WTC11 (cell line): Measurements from ENCODE around the gene SLC7A6OS. TPM values are rescaled to one million over a fixed set of nuclear protein-coding genes. Genes with fewer than 3 reads are reported as not detected.

Source experiments
- ATAC-seq: fragments of 200-7000 bp; cut with Tn5 transposase; 2 replicates; pipeline ENCODE4 v1.10.0; 2021; ENCODE audit warnings: mild to moderate bottlenecking, moderate library complexity
- CTCF ChIA-PET: fragments of 300-600 bp; sonication (Branson Sonifier 250); formaldehyde crosslinking; loops from one replicate; lab custom pipeline; 2021; ENCODE audit warnings: antibody characterized with exemption; lab: Charles Lee
- POLR2A ChIA-PET: fragments of 350-600 bp; sonication (Branson Sonifier 250); formaldehyde crosslinking; loops from one replicate; lab custom pipeline; 2021; ENCODE audit warnings: antibody characterized with exemption; lab: Charles Lee
- DNase-seq: peaks from one replicate; pipeline ENCODE4 v3.0.0; 2021; ENCODE audit warnings: low spot score
- H3K27ac Mint-ChIP-seq: 2 replicates; pipeline ENCODE4 v1.8.0; 2021; ENCODE audit warnings: mixed read lengths
- H3K27me3 Mint-ChIP-seq: 2 replicates; pipeline ENCODE4 v1.8.0; 2021; ENCODE audit warnings: low read depth, mild to moderate bottlenecking, moderate library complexity, mixed read lengths
- H3K36me3 Mint-ChIP-seq: 2 replicates; pipeline ENCODE4 v1.8.0; 2021; ENCODE audit warnings: mixed read lengths
- H3K4me1 Mint-ChIP-seq: 2 replicates; pipeline ENCODE4 v1.8.0; 2022; ENCODE audit warnings: mixed read lengths
- H3K4me3 Mint-ChIP-seq: 2 replicates; pipeline ENCODE4 v1.8.0; 2021; ENCODE audit warnings: mild to moderate bottlenecking, moderate library complexity, mixed read lengths
- H3K9me3 Mint-ChIP-seq: 2 replicates; pipeline ENCODE4 v1.8.0; 2021; ENCODE audit warnings: mixed read lengths
- CBFB ChIP-seq: sonication (generic); formaldehyde crosslinking; IDR thresholded peaks from 2 replicates; pipeline ENCODE4 v1.8.1; 2022; ENCODE audit warnings: mild to moderate bottlenecking, low read depth, missing genetic modification reagents
- FOXJ3 ChIP-seq: sonication (generic); formaldehyde crosslinking; IDR thresholded peaks from 2 replicates; pipeline ENCODE4 v1.9.0; 2021; ENCODE audit warnings: missing genetic modification reagents, mild to moderate bottlenecking, borderline replicate concordance
- FOXK1 ChIP-seq: sonication (generic); formaldehyde crosslinking; IDR thresholded peaks from 2 replicates; pipeline ENCODE4 v1.8.0; 2022; ENCODE audit warnings: mild to moderate bottlenecking, moderate library complexity, missing genetic modification reagents
- GABPB1 ChIP-seq: sonication (generic); formaldehyde crosslinking; IDR thresholded peaks from 2 replicates; pipeline ENCODE4 v1.8.1; 2023; ENCODE audit warnings: mild to moderate bottlenecking, missing genetic modification reagents
- NFE2L1 ChIP-seq: sonication (generic); formaldehyde crosslinking; IDR thresholded peaks from 2 replicates; pipeline ENCODE4 v1.8.1; 2023; ENCODE audit warnings: missing genetic modification reagents
- OVOL2 ChIP-seq: fragments of 250-450 bp; sonication (Bioruptor Pico); IDR thresholded peaks from 2 replicates; pipeline ENCODE4 v1.9.0; 2021; ENCODE audit warnings: mild to moderate bottlenecking, borderline replicate concordance
- RORB ChIP-seq: fragments of 250-450 bp; sonication (Bioruptor Pico); IDR thresholded peaks from 2 replicates; pipeline ENCODE4 v1.9.0; 2021; ENCODE audit warnings: mild to moderate bottlenecking
- SP1 ChIP-seq: sonication (generic); formaldehyde crosslinking; conservative IDR thresholded peaks from 2 replicates; pipeline ENCODE4 v1.8.1; 2022; ENCODE audit warnings: missing genetic modification reagents
- TCF7 ChIP-seq: sonication (generic); formaldehyde crosslinking; IDR thresholded peaks from 2 replicates; pipeline ENCODE4 v1.8.0; 2022; ENCODE audit warnings: mild to moderate bottlenecking, low read depth, missing genetic modification reagents, moderate library complexity
- TEAD4 ChIP-seq: sonication (generic); formaldehyde crosslinking; IDR thresholded peaks from 2 replicates; pipeline ENCODE4 v1.8.0; 2022; ENCODE audit warnings: mild to moderate bottlenecking, missing genetic modification reagents
- ZNF416 ChIP-seq: fragments of 250-450 bp; sonication (Bioruptor Pico); IDR thresholded peaks from 2 replicates; pipeline ENCODE4 v1.9.0; 2021; ENCODE audit warnings: mild to moderate bottlenecking, inconsistent platforms
- total RNA-seq: library from RNA; stranded (reverse); gene quantifications from 3 replicates; pipeline ENCODE4 v1.2.3, GENCODE V29; 2021
- TF ChIP-seq, protein P1 (sequence below): sonication (generic); formaldehyde crosslinking; conservative IDR thresholded peaks from 2 replicates; pipeline ENCODE4 v1.8.1; 2023; ENCODE audit warnings: mild to moderate bottlenecking, low read depth, missing genetic modification reagents, moderate library complexity
- TF ChIP-seq, protein P2 (sequence below): sonication (generic); formaldehyde crosslinking; IDR thresholded peaks from 2 replicates; pipeline ENCODE4 v1.8.0; 2022; ENCODE audit warnings: missing genetic modification reagents
- TF ChIP-seq, protein P3 (sequence below): fragments of 250-450 bp; sonication (Bioruptor Pico); IDR thresholded peaks from 2 replicates; pipeline ENCODE4 v1.8.0; 2021; ENCODE audit warnings: mild to moderate bottlenecking
- TF ChIP-seq, protein P4 (sequence below): sonication (generic); formaldehyde crosslinking; IDR thresholded peaks from 2 replicates; pipeline ENCODE4 v1.8.0; 2022; ENCODE audit warnings: mild to moderate bottlenecking, missing genetic modification reagents
- TF ChIP-seq, protein P5 (sequence below): sonication (generic); formaldehyde crosslinking; IDR thresholded peaks from 2 replicates; pipeline ENCODE4 v1.8.1; 2023; ENCODE audit warnings: mild to moderate bottlenecking, missing genetic modification reagents
- TF ChIP-seq, protein P6 (sequence below): sonication (generic); formaldehyde crosslinking; IDR thresholded peaks from 2 replicates; pipeline ENCODE4 v1.8.1; 2022; ENCODE audit warnings: low read depth, mild to moderate bottlenecking, moderate library complexity, missing genetic modification reagents, borderline replicate concordance
- TF ChIP-seq, protein P7 (sequence below): fragments of 200-600 bp; IDR thresholded peaks from 2 replicates; pipeline ENCODE4 v1.8.0; 2022; ENCODE audit warnings: antibody characterized with exemption
- TF ChIP-seq, protein P8 (sequence below): fragments of 250-450 bp; sonication (Bioruptor Pico); IDR thresholded peaks from 2 replicates; pipeline ENCODE4 v1.9.0; 2021; ENCODE audit warnings: moderate library complexity, mild to moderate bottlenecking, inconsistent platforms, borderline replicate concordance

SLC7A6OS gene
- total RNA-seq, 1 experiment from 2014 or later = 22.6 TPM

DNA sequence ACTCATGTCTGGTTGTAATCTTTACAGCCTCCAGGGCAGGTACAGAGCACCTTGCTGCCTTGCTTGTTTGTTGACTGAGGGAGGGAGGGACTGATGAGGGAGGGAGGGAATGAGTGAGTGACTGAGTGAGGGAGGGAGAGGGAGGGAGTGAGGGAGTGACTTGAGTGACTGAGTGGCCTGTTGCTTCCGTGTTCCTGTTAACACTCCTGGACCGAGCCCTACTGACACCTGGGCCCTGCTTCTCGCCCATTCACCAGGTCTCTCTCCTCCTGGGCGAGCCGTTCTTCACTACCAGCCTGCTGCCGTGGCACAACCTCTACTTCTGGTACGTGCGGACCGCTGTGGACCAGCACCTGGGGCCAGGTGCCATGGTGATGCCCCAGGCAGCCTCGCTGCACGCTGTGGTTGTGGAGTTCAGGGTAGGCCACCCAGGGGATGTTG, 41.3 kb upstream of the SLC7A6OS start:
- Mint-ChIP-seq H3K4me3 (no peak overlapping the region), H3K27ac (no peak overlapping the region), H3K9me3 (no peaks in the 10 kb centered on the region), H3K36me3 (peaks cover 27% of the 10 kb centered on the region), H3K27me3 (no peaks in the 10 kb centered on the region), H3K4me1 (no peaks in the 10 kb centered on the region)
- CTCF ChIA-PET = interaction anchor here (0.9 kb wide), 1 partner anchor 11 kb away, joined by 3 read pairs; no protein-coding TSS in a partner anchor
- TF ChIP-seq, protein P1, sequence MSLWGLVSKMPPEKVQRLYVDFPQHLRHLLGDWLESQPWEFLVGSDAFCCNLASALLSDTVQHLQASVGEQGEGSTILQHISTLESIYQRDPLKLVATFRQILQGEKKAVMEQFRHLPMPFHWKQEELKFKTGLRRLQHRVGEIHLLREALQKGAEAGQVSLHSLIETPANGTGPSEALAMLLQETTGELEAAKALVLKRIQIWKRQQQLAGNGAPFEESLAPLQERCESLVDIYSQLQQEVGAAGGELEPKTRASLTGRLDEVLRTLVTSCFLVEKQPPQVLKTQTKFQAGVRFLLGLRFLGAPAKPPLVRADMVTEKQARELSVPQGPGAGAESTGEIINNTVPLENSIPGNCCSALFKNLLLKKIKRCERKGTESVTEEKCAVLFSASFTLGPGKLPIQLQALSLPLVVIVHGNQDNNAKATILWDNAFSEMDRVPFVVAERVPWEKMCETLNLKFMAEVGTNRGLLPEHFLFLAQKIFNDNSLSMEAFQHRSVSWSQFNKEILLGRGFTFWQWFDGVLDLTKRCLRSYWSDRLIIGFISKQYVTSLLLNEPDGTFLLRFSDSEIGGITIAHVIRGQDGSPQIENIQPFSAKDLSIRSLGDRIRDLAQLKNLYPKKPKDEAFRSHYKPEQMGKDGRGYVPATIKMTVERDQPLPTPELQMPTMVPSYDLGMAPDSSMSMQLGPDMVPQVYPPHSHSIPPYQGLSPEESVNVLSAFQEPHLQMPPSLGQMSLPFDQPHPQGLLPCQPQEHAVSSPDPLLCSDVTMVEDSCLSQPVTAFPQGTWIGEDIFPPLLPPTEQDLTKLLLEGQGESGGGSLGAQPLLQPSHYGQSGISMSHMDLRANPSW (CRISPR knock-in tag) = no peak
- POLR2A ChIA-PET = no interaction called here
- DNase-seq = no peak
- ATAC-seq = no peak

DNA sequence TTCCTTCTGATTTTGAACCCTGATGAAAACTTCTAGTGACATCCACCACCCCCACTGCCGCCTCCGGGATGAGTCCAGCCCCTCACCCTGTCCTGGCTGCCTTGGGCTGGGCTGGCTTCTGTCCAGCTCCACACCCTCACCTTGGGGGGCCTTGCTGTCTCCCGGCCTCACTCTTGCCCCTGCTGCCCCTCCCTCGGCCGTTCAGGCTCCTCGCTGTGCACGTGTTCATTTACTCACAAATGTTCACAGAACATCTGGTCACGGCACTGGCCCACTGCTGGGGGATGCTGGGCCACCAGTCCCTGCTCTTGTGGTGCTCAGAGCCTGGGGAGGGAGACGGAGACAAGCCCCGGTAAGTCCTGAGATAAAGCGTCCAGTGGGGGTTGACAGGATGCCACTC, 40.7 kb upstream of the SLC7A6OS start:
- no peak for DNase-seq
- no peaks in the 10 kb centered on the region for H3K4me1 Mint-ChIP-seq
- no peak overlapping the region for H3K4me3 Mint-ChIP-seq
- no peak overlapping the region for H3K27ac Mint-ChIP-seq
- ATAC-seq = no peak
- peaks cover 33% of the 10 kb centered on the region for H3K36me3 Mint-ChIP-seq
- H3K9me3 Mint-ChIP-seq = no peaks in the 10 kb centered on the region
- no peaks in the 10 kb centered on the region for H3K27me3 Mint-ChIP-seq
- no peak for TF ChIP-seq FOXK1
- no peak for TF ChIP-seq CBFB (CRISPR knock-in tag)
- TF ChIP-seq ZNF416 (CRISPR knock-in tag) = no peak
- no peak for TF ChIP-seq OVOL2
- TF ChIP-seq, protein P2, sequence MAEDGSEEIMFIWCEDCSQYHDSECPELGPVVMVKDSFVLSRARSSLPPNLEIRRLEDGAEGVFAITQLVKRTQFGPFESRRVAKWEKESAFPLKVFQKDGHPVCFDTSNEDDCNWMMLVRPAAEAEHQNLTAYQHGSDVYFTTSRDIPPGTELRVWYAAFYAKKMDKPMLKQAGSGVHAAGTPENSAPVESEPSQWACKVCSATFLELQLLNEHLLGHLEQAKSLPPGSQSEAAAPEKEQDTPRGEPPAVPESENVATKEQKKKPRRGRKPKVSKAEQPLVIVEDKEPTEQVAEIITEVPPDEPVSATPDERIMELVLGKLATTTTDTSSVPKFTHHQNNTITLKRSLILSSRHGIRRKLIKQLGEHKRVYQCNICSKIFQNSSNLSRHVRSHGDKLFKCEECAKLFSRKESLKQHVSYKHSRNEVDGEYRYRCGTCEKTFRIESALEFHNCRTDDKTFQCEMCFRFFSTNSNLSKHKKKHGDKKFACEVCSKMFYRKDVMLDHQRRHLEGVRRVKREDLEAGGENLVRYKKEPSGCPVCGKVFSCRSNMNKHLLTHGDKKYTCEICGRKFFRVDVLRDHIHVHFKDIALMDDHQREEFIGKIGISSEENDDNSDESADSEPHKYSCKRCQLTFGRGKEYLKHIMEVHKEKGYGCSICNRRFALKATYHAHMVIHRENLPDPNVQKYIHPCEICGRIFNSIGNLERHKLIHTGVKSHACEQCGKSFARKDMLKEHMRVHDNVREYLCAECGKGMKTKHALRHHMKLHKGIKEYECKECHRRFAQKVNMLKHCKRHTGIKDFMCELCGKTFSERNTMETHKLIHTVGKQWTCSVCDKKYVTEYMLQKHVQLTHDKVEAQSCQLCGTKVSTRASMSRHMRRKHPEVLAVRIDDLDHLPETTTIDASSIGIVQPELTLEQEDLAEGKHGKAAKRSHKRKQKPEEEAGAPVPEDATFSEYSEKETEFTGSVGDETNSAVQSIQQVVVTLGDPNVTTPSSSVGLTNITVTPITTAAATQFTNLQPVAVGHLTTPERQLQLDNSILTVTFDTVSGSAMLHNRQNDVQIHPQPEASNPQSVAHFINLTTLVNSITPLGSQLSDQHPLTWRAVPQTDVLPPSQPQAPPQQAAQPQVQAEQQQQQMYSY (CRISPR knock-in tag) = no peak
- TF ChIP-seq, protein P3, sequence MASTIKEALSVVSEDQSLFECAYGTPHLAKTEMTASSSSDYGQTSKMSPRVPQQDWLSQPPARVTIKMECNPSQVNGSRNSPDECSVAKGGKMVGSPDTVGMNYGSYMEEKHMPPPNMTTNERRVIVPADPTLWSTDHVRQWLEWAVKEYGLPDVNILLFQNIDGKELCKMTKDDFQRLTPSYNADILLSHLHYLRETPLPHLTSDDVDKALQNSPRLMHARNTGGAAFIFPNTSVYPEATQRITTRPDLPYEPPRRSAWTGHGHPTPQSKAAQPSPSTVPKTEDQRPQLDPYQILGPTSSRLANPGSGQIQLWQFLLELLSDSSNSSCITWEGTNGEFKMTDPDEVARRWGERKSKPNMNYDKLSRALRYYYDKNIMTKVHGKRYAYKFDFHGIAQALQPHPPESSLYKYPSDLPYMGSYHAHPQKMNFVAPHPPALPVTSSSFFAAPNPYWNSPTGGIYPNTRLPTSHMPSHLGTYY (CRISPR knock-in tag) = no peak
- TF ChIP-seq, protein P4, sequence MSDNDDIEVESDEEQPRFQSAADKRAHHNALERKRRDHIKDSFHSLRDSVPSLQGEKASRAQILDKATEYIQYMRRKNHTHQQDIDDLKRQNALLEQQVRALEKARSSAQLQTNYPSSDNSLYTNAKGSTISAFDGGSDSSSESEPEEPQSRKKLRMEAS (CRISPR knock-in tag) = no peak
- TF ChIP-seq, protein P5, sequence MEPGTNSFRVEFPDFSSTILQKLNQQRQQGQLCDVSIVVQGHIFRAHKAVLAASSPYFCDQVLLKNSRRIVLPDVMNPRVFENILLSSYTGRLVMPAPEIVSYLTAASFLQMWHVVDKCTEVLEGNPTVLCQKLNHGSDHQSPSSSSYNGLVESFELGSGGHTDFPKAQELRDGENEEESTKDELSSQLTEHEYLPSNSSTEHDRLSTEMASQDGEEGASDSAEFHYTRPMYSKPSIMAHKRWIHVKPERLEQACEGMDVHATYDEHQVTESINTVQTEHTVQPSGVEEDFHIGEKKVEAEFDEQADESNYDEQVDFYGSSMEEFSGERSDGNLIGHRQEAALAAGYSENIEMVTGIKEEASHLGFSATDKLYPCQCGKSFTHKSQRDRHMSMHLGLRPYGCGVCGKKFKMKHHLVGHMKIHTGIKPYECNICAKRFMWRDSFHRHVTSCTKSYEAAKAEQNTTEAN (CRISPR knock-in tag) = no peak
- TF ChIP-seq RORB (CRISPR knock-in tag) = no peak
- TF ChIP-seq GABPB1 = no peak
- TF ChIP-seq, protein P6, sequence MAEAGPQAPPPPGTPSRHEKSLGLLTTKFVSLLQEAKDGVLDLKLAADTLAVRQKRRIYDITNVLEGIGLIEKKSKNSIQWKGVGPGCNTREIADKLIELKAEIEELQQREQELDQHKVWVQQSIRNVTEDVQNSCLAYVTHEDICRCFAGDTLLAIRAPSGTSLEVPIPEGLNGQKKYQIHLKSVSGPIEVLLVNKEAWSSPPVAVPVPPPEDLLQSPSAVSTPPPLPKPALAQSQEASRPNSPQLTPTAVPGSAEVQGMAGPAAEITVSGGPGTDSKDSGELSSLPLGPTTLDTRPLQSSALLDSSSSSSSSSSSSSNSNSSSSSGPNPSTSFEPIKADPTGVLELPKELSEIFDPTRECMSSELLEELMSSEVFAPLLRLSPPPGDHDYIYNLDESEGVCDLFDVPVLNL = no peak
- TF ChIP-seq SP1 = no peak
- TF ChIP-seq, protein P7, sequence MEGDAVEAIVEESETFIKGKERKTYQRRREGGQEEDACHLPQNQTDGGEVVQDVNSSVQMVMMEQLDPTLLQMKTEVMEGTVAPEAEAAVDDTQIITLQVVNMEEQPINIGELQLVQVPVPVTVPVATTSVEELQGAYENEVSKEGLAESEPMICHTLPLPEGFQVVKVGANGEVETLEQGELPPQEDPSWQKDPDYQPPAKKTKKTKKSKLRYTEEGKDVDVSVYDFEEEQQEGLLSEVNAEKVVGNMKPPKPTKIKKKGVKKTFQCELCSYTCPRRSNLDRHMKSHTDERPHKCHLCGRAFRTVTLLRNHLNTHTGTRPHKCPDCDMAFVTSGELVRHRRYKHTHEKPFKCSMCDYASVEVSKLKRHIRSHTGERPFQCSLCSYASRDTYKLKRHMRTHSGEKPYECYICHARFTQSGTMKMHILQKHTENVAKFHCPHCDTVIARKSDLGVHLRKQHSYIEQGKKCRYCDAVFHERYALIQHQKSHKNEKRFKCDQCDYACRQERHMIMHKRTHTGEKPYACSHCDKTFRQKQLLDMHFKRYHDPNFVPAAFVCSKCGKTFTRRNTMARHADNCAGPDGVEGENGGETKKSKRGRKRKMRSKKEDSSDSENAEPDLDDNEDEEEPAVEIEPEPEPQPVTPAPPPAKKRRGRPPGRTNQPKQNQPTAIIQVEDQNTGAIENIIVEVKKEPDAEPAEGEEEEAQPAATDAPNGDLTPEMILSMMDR = no peak
- no peak for TF ChIP-seq TCF7
- TF ChIP-seq FOXJ3 (CRISPR knock-in tag) = no peak
- no peak for TF ChIP-seq TEAD4 (CRISPR knock-in tag)
- no peak for TF ChIP-seq NFE2L1 (CRISPR knock-in tag)
- TF ChIP-seq, protein P8, sequence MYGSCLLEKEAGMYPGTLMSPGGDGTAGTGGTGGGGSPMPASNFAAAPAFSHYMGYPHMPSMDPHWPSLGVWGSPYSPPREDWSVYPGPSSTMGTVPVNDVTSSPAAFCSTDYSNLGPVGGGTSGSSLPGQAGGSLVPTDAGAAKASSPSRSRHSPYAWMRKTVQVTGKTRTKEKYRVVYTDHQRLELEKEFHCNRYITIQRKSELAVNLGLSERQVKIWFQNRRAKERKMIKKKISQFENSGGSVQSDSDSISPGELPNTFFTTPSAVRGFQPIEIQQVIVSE (CRISPR knock-in tag) = no peak
- ChIA-PET CTCF (no interaction called here), POLR2A (no interaction called here)
